PC-9 (cell line): ENCODE results near the gene OLIG2.

Experiments used
- CTCF ChIP-seq: fragments of 200-600 bp; sonication (generic); conservative IDR thresholded peaks from 2 replicates; pipeline ENCODE4 v1.6.1; 2017; ENCODE audit warnings: mixed run types, antibody characterized with exemption, mild to moderate bottlenecking, moderate library complexity
- EZH2 ChIP-seq: fragments of 200-600 bp; sonication (generic); IDR thresholded peaks from 2 replicates; pipeline ENCODE4 v1.8.0; 2017; ENCODE audit warnings: antibody characterized with exemption, low read depth

GRCh38 chr21:32979598-32980268 lies 46.0 kb upstream of the OLIG2 start:
- TF ChIP-seq CTCF (no peak), EZH2 (no peak)
